OCI-LY1 (cell line): ENCODE results near the gene FKBP14.

Source experiments
- CTCF ChIP-seq: fragments of 200-600 bp; sonication (generic), shearing (Covaris generic); IDR thresholded peaks from 2 replicates; pipeline ENCODE4 v1.5.1; 2017; ENCODE audit warnings: mild to moderate bottlenecking, antibody characterized with exemption, low read length, moderate library complexity, mixed read lengths
- EZH2 ChIP-seq: fragments of 200-600 bp; sonication (generic), shearing (Covaris generic); IDR thresholded peaks from 2 replicates; pipeline ENCODE4 v1.8.0; 2017; ENCODE audit warnings: borderline replicate concordance, mixed run types, mild to moderate bottlenecking, antibody characterized with exemption, low read length, moderate library complexity, mixed read lengths

DNA sequence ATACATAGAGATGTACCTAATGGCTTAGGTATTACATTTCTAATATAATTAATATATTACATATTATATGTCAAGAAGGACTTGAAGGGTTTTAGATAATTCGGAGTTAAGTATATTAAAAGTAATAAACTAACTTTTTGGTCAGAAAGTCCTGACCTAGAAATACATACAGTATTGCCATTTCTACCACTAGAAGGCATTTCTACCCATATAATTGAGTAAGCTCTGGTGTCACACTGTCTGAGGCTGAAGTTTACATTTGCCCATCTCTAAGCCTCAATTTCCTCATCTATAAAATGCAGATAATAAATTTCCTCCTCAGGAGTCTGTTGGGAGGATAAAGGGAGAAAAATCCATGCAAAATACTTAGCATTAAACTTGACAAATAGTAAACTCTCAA lies 7.1 kb downstream of the FKBP14 start:
- peak; percentile 28; the same call in 1 of the 2 replicates for TF ChIP-seq CTCF
- no peak for TF ChIP-seq EZH2
